Tibial artery (tissue), 4 donors: ENCODE data around the gene VGLL3.
"Not testable (repeated sequence)": the region's sequence is repeated elsewhere in the genome, so short reads cannot be mapped to it uniquely, and the experiment has no call there.

Experiments used
- DNase-seq, 2 donors: peaks; one replicate each; pipeline ENCODE4 v3.0.0-alpha.2; 2019
- H3K27ac ChIP-seq, 2 donors: fragments of 200-600 bp; sonication (generic) in 1 of 2; 1 replicate in 1 of 2; 2 replicates in 1 of 2; pipeline ENCODE4 v1.5.1; 2018 to 2019; ENCODE audit warnings: mild to moderate bottlenecking in 1 of 2
- H3K27me3 ChIP-seq, 2 donors: fragments of 200-600 bp; sonication (generic) in 1 of 2; one replicate each; pipeline versions ENCODE4 v1.5.1 to v1.6.0; 2016 to 2019
- H3K36me3 ChIP-seq, 3 donors: fragments of 200-600 bp; sonication (generic) in 2 of 3; one replicate each; pipeline ENCODE4 v1.5.1; 2016 to 2019; ENCODE audit warnings: mild to moderate bottlenecking in 2 of 3
- H3K4me1 ChIP-seq, 4 donors: fragments of 200-600 bp; sonication (generic) in 2 of 4; 1 replicate in 3 of 4; 2 replicates in 1 of 4; pipeline ENCODE4 v1.5.1; 2016 to 2019
- H3K4me3 ChIP-seq, 2 donors: fragments of 200-600 bp; sonication (generic) in 1 of 2; 1 replicate in 1 of 2; 2 replicates in 1 of 2; pipeline ENCODE4 v1.5.1; 2018 to 2019; ENCODE audit warnings: mild to moderate bottlenecking in 2 of 2
- H3K9me3 ChIP-seq, 3 donors: fragments of 200-600 bp; sonication (generic) in 1 of 3; one replicate each; pipeline ENCODE4 v1.5.1; 2016 to 2019
- intact Hi-C: fragments of 100-400 bp; cut with DNase I; formaldehyde crosslinking; loops from one replicate; pipeline ENCODE4 v1.15.0; 2023; ENCODE audit warnings: low total_unique reads
- TF ChIP-seq, protein P1 (sequence below), 2 experiments: fragments of 200-600 bp in 1 of 2; fragments of 450-650 bp in 1 of 2; IDR thresholded peaks; one replicate each; pipeline ENCODE4 v1.5.1; 2017 to 2019; ENCODE audit warnings: antibody characterized with exemption in 2 of 2, mild to moderate bottlenecking in 1 of 2, moderate library complexity in 1 of 2

The VGLL3 gene

GRCh38 chr3:87025661-87026645 is 35.0 kb upstream of the VGLL3 start:
- Histone ChIP-seq H3K4me1 (no peaks in the 10 kb centered on the region), H3K4me3 (no peak overlapping the region), H3K27me3 (no peaks in the 10 kb centered on the region), H3K9me3 (no peaks in the 10 kb centered on the region), H3K27ac (no peak overlapping the region), H3K36me3 (no peaks in the 10 kb centered on the region)
- TF ChIP-seq, protein P1, sequence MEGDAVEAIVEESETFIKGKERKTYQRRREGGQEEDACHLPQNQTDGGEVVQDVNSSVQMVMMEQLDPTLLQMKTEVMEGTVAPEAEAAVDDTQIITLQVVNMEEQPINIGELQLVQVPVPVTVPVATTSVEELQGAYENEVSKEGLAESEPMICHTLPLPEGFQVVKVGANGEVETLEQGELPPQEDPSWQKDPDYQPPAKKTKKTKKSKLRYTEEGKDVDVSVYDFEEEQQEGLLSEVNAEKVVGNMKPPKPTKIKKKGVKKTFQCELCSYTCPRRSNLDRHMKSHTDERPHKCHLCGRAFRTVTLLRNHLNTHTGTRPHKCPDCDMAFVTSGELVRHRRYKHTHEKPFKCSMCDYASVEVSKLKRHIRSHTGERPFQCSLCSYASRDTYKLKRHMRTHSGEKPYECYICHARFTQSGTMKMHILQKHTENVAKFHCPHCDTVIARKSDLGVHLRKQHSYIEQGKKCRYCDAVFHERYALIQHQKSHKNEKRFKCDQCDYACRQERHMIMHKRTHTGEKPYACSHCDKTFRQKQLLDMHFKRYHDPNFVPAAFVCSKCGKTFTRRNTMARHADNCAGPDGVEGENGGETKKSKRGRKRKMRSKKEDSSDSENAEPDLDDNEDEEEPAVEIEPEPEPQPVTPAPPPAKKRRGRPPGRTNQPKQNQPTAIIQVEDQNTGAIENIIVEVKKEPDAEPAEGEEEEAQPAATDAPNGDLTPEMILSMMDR (IDR thresholded peaks at IDR 0.05), result no peak
- DNase-seq, result no peak
- intact Hi-C loops, result no loop called here

GRCh38 chr3:87017370-87017769 is 26.4 kb upstream of the VGLL3 start:
- H3K27ac ChIP-seq, intact Hi-C loops, H3K4me1 ChIP-seq, H3K36me3 ChIP-seq, DNase-seq, H3K4me3 ChIP-seq, H3K27me3 ChIP-seq, H3K9me3 ChIP-seq: not testable (repeated sequence)

- intact Hi-C loops, result no loop called here
- peaks cover 0 to 3% (median 0%) of the 10 kb centered on the region in 3 donors for H3K9me3 ChIP-seq
- H3K27me3 ChIP-seq, result no peaks in the 10 kb centered on the region
- no peaks in the 10 kb centered on the region for H3K36me3 ChIP-seq
- TF ChIP-seq, protein P1 (IDR thresholded peaks at IDR 0.05), result no peak
- H3K27ac ChIP-seq, result no peak overlapping the region
- DNase-seq, result no peak
- no peak overlapping the region for H3K4me3 ChIP-seq
- H3K4me1 ChIP-seq, result no peaks in the 10 kb centered on the region
These were observed 18.3 kb upstream of the VGLL3 start for GRCh38 chr3:87009271-87009670.

- no peak for DNase-seq
- TF ChIP-seq, protein P1 (IDR thresholded peaks at IDR 0.05), result no peak
- intact Hi-C loops, result no loop called here
- peaks cover 0 to 3% (median 0%) of the 10 kb centered on the region in 3 donors for H3K9me3 ChIP-seq
- no peaks in the 10 kb centered on the region for H3K27me3 ChIP-seq
- H3K36me3 ChIP-seq, result no peaks in the 10 kb centered on the region
- no peak overlapping the region for H3K4me3 ChIP-seq
- H3K4me1 ChIP-seq, result no peaks in the 10 kb centered on the region
- H3K27ac ChIP-seq, result no peak overlapping the region
These were observed 16.0 kb upstream of the VGLL3 start for GRCh38 chr3:87006844-87007439.

GRCh38 chr3:87004883-87005282 is 13.9 kb upstream of the VGLL3 start:
- DNase-seq, result no peak
- intact Hi-C loops, result no loop called here
- no peak overlapping the region for H3K27ac ChIP-seq
- H3K4me3 ChIP-seq, result no peak overlapping the region
- TF ChIP-seq, protein P1 (IDR thresholded peaks at IDR 0.05), result no peak
- H3K36me3 ChIP-seq, result no peaks in the 10 kb centered on the region
- peaks cover 0 to 3% (median 0%) of the 10 kb centered on the region in 3 donors for H3K9me3 ChIP-seq
- H3K4me1 ChIP-seq, result no peaks in the 10 kb centered on the region
- H3K27me3 ChIP-seq, result no peaks in the 10 kb centered on the region

DNA sequence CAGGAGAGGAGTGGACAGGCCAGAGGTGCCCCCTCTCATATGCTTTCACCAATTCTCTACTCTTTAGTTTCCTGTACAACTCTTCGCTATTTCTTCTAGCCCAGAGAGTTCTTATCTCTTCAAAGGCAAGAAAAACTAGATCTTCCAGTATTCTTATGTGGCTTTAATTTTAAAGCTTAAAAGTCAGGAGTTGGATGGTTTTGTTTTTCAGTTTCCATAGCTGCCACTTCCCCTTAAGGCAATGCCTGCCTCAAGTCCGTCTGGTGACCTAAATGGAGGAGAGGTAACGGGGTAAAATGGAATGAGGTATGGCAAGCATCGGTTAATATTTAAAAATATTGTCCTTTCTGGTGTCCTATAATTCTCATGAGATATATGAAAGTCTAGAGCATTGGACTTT is 11.4 kb upstream of the VGLL3 start:
- Histone ChIP-seq H3K36me3 (no peaks in the 10 kb centered on the region), H3K27me3 (no peaks in the 10 kb centered on the region), H3K9me3 (peaks cover 0 to under 1% (median 0%) of the 10 kb centered on the region in 3 donors), H3K4me3 (no peak overlapping the region), H3K4me1 (no peaks in the 10 kb centered on the region), H3K27ac (no peak overlapping the region)
- no peak for DNase-seq
- intact Hi-C loops, result no loop called here
- TF ChIP-seq, protein P1 (IDR thresholded peaks at IDR 0.05), result no peak
